Measurements from ENCODE around the gene TMTC4.

DNA sequence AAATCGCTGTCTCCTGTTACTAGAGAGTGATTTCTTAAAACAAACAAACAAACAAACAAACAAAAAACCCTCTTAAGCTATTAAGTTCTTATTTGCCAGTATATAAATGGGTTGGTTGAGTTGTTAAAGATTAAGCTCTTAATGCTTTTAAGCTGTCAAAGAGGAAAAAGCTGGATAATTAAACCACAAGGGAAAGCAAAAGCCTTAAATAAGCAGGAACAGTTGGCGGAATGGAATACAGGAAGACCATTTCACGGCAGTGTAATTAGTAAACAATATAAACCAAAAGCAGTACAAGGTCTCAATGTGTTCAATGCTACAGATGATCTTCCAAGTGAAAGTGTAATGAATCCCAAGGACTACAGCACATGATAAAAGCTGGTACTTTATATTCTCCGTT is 53.8 kb downstream of the TMTC4 start:
- TF ChIP-seq, protein P1, sequence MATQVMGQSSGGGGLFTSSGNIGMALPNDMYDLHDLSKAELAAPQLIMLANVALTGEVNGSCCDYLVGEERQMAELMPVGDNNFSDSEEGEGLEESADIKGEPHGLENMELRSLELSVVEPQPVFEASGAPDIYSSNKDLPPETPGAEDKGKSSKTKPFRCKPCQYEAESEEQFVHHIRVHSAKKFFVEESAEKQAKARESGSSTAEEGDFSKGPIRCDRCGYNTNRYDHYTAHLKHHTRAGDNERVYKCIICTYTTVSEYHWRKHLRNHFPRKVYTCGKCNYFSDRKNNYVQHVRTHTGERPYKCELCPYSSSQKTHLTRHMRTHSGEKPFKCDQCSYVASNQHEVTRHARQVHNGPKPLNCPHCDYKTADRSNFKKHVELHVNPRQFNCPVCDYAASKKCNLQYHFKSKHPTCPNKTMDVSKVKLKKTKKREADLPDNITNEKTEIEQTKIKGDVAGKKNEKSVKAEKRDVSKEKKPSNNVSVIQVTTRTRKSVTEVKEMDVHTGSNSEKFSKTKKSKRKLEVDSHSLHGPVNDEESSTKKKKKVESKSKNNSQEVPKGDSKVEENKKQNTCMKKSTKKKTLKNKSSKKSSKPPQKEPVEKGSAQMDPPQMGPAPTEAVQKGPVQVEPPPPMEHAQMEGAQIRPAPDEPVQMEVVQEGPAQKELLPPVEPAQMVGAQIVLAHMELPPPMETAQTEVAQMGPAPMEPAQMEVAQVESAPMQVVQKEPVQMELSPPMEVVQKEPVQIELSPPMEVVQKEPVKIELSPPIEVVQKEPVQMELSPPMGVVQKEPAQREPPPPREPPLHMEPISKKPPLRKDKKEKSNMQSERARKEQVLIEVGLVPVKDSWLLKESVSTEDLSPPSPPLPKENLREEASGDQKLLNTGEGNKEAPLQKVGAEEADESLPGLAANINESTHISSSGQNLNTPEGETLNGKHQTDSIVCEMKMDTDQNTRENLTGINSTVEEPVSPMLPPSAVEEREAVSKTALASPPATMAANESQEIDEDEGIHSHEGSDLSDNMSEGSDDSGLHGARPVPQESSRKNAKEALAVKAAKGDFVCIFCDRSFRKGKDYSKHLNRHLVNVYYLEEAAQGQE (IDR thresholded peaks at IDR 0.05; ENCODE audit: low read depth): no peak
- TF ChIP-seq TAF1 (IDR thresholded peaks at IDR 0.05; ENCODE audit: low read depth): no peak
- TF ChIP-seq TCF12 (IDR thresholded peaks at IDR 0.05; ENCODE audit: low read depth): no peak
- TF ChIP-seq, protein P2, sequence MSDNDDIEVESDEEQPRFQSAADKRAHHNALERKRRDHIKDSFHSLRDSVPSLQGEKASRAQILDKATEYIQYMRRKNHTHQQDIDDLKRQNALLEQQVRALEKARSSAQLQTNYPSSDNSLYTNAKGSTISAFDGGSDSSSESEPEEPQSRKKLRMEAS (IDR thresholded peaks at IDR 0.05): no peak
- TF ChIP-seq EP300 (IDR thresholded peaks at IDR 0.05; ENCODE audit: borderline replicate concordance): no peak
- TF ChIP-seq TEAD4 (IDR thresholded peaks at IDR 0.05): no peak
- TF ChIP-seq FOXM1 (IDR thresholded peaks at IDR 0.05; ENCODE audit: borderline replicate concordance, low read depth): no peak
- TF ChIP-seq CEBPB (IDR thresholded peaks at IDR 0.05): no peak
- no peak for TF ChIP-seq EGR1 (IDR thresholded peaks at IDR 0.05)
